Fibroblast of villous mesenchyme (primary cell): Measurements from ENCODE around the gene ARHGAP35. TPM values are rescaled to one million over a fixed set of nuclear protein-coding genes. Genes with fewer than 3 reads are reported as not detected.

ENCODE experiments used
- DNase-seq: peaks from one replicate; pipeline ENCODE4 v3.0.0-alpha.2; 2010; ENCODE audit warnings: low read depth
- H3K4me3 ChIP-seq: 2 replicates; pipeline ENCODE4 v1.5.1; 2011; ENCODE audit warnings: low read depth, mild to moderate bottlenecking, low read length
- CTCF ChIP-seq: IDR thresholded peaks from 2 replicates; pipeline ENCODE4 v1.5.1; 2012; ENCODE audit warnings: low read depth, mild to moderate bottlenecking, low read length; ENCODE audit not compliant: insufficient read depth
- total RNA-seq: library from RNA; depleted of rRNA; stranded (reverse); fragments of >200 nt; gene quantifications from 2 replicates; pipeline ENCODE4 v1.2.3, GENCODE V29; 2012

ARHGAP35 gene
- 31.5 and 36.7 TPM in 2 replicates for total RNA-seq

- peak within 1 kb of the TSS; percentile 80 for H3K4me3 ChIP-seq
- no peak for DNase-seq
- no peak for TF ChIP-seq CTCF
Measured at GRCh38 chr19:46860846-46861690, at the start of gene ARHGAP35. Gene ARHGAP35 (plus strand): TSS chr19:46860997. CDS start chr19:46918676, 57,679 bp downstream.

- peak; percentile 14 for DNase-seq
- no peak overlapping the region for H3K4me3 ChIP-seq
- TF ChIP-seq CTCF, result no peak
Measured at GRCh38 chr19:46812977-46813838, 47.6 kb upstream of the ARHGAP35 start.

GRCh38 chr19:46813839-46814358 lies 46.9 kb upstream of the ARHGAP35 start:
- no peak overlapping the region for H3K4me3 ChIP-seq
- peak; percentile 90 for DNase-seq
- TF ChIP-seq CTCF, result no peak

- TF ChIP-seq CTCF, result no peak
Measured at GRCh38 chr19:46815833-46816627, 44.8 kb upstream of the ARHGAP35 start.

GRCh38 chr19:46818812-46819211 lies 42.0 kb upstream of the ARHGAP35 start:
- DNase-seq, result peak; percentile 28
- no peak for TF ChIP-seq CTCF

More at GRCh38 chr19:46815833-46816627, 44.8 kb upstream of the ARHGAP35 start:
- no peak overlapping the region for H3K4me3 ChIP-seq
- DNase-seq, result no peak

More at GRCh38 chr19:46818812-46819211, 42.0 kb upstream of the ARHGAP35 start:
- H3K4me3 ChIP-seq, result no peak overlapping the region
